ENCODE results near the gene E2F8. TPM values are rescaled to one million over a fixed set of nuclear protein-coding genes. Genes with fewer than 3 reads are reported as not detected.

Gene E2F8
- total RNA-seq, 1 donor from 2014 or later = 3.0 TPM

DNA sequence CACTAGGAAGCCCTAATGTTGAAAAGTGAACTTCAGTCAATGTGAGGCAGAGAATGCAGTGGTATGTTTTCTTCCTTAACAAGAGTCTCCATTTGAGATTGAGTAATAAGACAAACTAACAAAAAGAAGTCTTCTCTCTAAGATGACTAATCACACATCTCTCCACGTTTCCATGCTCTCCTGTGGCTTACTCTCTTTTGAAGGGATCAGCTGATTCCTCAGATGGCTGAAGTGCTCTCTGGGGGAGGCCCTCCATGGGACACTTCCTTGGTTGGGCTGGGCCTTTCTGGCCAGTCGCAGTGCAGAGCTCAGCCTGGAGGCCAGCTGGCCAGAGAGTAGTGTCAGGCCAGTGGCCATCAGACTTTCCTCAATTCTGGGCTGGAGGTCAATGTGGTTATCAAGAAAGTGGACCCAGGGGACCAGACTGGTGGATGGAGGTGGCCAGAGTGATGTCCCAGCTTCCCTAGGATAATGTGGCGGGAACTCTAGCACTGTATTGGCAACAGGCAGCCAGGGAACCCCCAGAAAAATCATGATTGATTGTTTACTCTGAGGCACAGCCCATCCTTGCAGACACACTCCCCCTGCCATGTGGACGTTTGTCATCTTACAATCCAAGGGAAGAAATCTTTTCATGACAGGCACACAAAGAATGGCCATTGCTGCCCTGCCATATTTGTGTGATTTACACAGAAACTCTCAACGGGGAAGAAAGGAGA is 53.5 kb downstream of the E2F8 start:
- no peak for DNase-seq (ENCODE audit: low spot score)

DNA sequence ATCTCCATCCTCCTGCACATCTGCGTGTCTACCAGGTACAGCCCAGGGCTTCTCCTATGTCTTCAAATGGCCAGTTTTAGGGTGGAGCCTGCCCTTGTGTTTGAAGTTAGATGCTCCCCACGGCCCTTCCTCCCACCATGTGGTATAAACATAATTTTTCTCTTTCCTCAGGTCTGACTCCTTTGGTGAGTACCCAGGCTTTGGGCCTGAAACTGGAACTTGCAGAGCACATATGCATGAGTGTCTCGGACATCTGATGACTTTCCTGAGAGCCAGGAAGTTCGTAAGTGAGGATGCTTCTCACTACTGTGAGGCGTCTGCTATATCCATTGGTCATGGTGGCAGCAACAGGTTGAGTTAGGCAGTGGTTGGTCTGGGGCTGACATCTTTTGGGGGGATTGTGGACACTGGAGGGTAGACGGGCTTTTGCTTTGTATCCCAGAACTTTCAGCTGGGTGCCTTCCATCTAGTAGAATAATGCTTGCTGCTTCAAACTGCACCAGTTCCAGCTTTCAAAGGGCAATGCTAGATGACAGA is 55.2 kb downstream of the E2F8 start:
- no peak for DNase-seq (ENCODE audit: low spot score)

GRCh38 chr11:19185036-19185435 is 55.7 kb downstream of the E2F8 start:
- DNase-seq (ENCODE audit: low spot score) = no peak

GRCh38 chr11:19183646-19184045 is 57.1 kb downstream of the E2F8 start:
- DNase-seq (ENCODE audit: low spot score) = no peak

GRCh38 chr11:19181531-19182261 is 59.0 kb downstream of the E2F8 start:
- DNase-seq (ENCODE audit: low spot score) = no peak

DNA sequence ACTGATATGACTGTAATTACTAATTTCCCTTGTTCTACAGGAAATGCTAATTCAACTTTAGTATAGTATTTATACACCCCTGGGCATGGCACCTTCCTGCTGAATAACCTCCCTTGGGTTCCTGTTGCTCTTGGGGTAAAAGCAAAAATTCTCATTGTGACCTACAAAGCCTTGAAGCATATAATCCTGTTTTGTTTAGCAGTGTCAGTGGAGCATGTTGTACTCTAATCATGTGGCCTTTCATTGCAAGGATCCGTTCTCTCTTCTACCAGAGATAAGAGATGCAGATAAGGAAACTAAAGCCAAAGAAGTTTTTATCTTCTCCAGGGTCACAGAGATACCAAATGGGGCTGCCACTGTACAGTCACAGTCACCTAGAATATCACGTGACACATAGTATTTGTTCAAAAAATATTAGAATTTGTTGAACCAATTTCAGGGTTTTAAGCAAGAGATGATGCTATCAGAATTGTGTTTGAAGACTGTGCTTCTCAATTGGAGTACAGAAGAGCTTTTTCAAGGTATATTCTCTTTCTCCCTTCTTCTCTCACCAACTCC is 64.0 kb downstream of the E2F8 start:
- DNase-seq (ENCODE audit: low spot score) = no peak

Other genes starting within 250 kb of the E2F8 start
- not detected for gene MRGPRX2, start 180.2 kb downstream of the E2F8 start, total RNA-seq
- gene ZDHHC13, start 123.8 kb downstream of the E2F8 start, total RNA-seq = 44.1 TPM
- 0.68 TPM for gene CSRP3, start 39.0 kb downstream of the E2F8 start, total RNA-seq